B cell (primary cell): ENCODE data around the gene MGARP. TPM values are rescaled to one million over a fixed set of nuclear protein-coding genes. Genes with fewer than 3 reads are reported as not detected.

Experiments used
- ATAC-seq: fragments of 200-7000 bp; cut with Tn5 transposase; one replicate; pipeline ENCODE4 v1.10.0; 2021; ENCODE audit warnings: low read depth, mild to moderate bottlenecking, moderate number of reproducible peaks, moderate library complexity
- CTCF ChIA-PET: fragments of 350-600 bp; sonication (Branson Sonifier 250); formaldehyde crosslinking; loops from one replicate; lab custom pipeline; 2021; ENCODE audit warnings: antibody characterized with exemption, inconsistent platforms; lab: Charles Lee
- POLR2A ChIA-PET: fragments of 350-600 bp; sonication (Branson Sonifier 250); formaldehyde crosslinking; loops from one replicate; lab custom pipeline; 2021; ENCODE audit warnings: antibody characterized with exemption; lab: Charles Lee
- DNase-seq: peaks from one replicate; pipeline ENCODE4 v3.0.0; 2013
- H2AFZ ChIP-seq: 2 replicates; pipeline ENCODE4 v1.6.1; 2012; ENCODE audit warnings: mild to moderate bottlenecking, low read depth, low read length; ENCODE audit not compliant: insufficient read depth, poor library complexity, severe bottlenecking
- H3K27ac ChIP-seq, 2 donors: 1 replicate in 1 of 2; 2 replicates in 1 of 2; pipeline ENCODE4 v1.5.1; 2012 to 2013; ENCODE audit warnings: low read length in 2 of 2, mild to moderate bottlenecking in 2 of 2, moderate library complexity in 1 of 2
- H3K27me3 ChIP-seq, 4 experiments: fragments of 200-600 bp in 1 of 4; sonication (generic) in 1 of 4; replicated peaks in 1 of 4; 1 replicate in 2 of 4; 2 replicates in 2 of 4; pipeline versions ENCODE4 v1.6.1 to v1.7.0; 2013 to 2016; ENCODE audit warnings: low read length in 3 of 4, mild to moderate bottlenecking in 2 of 4, mixed read lengths in 1 of 4, moderate library complexity in 1 of 4; ENCODE audit not compliant: insufficient read depth in 4 of 4, control insufficient read depth in 3 of 4; ENCODE audit errors: control extremely low read depth in 1 of 4
- H3K36me3 ChIP-seq, 2 experiments: replicated peaks in 1 of 2; 1 replicate in 1 of 2; 2 replicates in 1 of 2; pipeline versions ENCODE4 v1.6.1 to v1.7.1; 2013; ENCODE audit warnings: low read length in 1 of 2; ENCODE audit not compliant: insufficient read depth in 2 of 2, control insufficient read depth in 1 of 2; ENCODE audit errors: control extremely low read depth in 1 of 2, extremely low read depth in 1 of 2
- H3K4me1 ChIP-seq, 2 donors: fragments of 200-600 bp in 1 of 2; sonication (generic) in 1 of 2; 1 replicate in 1 of 2; 2 replicates in 1 of 2; pipeline versions ENCODE4 v1.5.1 to v1.6.1; 2013 to 2017; ENCODE audit warnings: low read length in 2 of 2; ENCODE audit not compliant: control insufficient read depth in 2 of 2, insufficient read depth in 2 of 2
- H3K4me2 ChIP-seq: replicated peaks from 2 replicates; pipeline ENCODE3; 2012; ENCODE audit warnings: mild to moderate bottlenecking, low read depth, low read length; ENCODE audit not compliant: poor library complexity, severe bottlenecking
- H3K4me3 ChIP-seq, 5 experiments: fragments of 200-600 bp in 1 of 5; sonication (generic) in 1 of 5; 1 replicate in 3 of 5; 2 replicates in 2 of 5; pipeline versions ENCODE4 v1.5.1 to v1.7.0; 2011 to 2016; ENCODE audit warnings: low read length in 4 of 5, mild to moderate bottlenecking in 4 of 5, low read depth in 2 of 5, control low read depth in 1 of 5, moderate library complexity in 1 of 5; ENCODE audit not compliant: insufficient read depth in 1 of 5; ENCODE audit errors: control extremely low read depth in 1 of 5, extremely low read depth in 1 of 5
- H3K79me2 ChIP-seq: fragments of 200-600 bp; sonication (generic); one replicate; pipeline ENCODE4 v1.6.0; 2016; ENCODE audit warnings: low read length; ENCODE audit not compliant: control insufficient read depth, insufficient read depth
- H3K9ac ChIP-seq: fragments of 200-600 bp; sonication (generic); 2 replicates; pipeline ENCODE4 v1.6.1; 2017; ENCODE audit warnings: mild to moderate bottlenecking, low read length, moderate library complexity
- H3K9me3 ChIP-seq, 3 donors: one replicate each; pipeline versions ENCODE4 v1.6.1 to v1.7.1; 2013; ENCODE audit warnings: low read length in 2 of 3; ENCODE audit not compliant: control insufficient read depth in 2 of 3, insufficient read depth in 1 of 3; ENCODE audit errors: control extremely low read depth in 1 of 3
- H4K20me1 ChIP-seq: 2 replicates; pipeline ENCODE4 v1.6.0; 2012; ENCODE audit warnings: mild to moderate bottlenecking, low read length; ENCODE audit not compliant: insufficient read depth, control insufficient read depth, poor library complexity, severe bottlenecking
- H3K27ac Mint-ChIP-seq: one replicate; pipeline ENCODE4 v1.8.0; 2021; ENCODE audit warnings: mixed read lengths
- H3K27me3 Mint-ChIP-seq: one replicate; pipeline ENCODE4 v1.8.0; 2021; ENCODE audit warnings: mixed read lengths
- H3K4me1 Mint-ChIP-seq: one replicate; pipeline ENCODE4 v1.8.0; 2021; ENCODE audit warnings: mixed read lengths
- H3K4me3 Mint-ChIP-seq: one replicate; pipeline ENCODE4 v1.8.0; 2021; ENCODE audit warnings: mixed read lengths
- H3K9me3 Mint-ChIP-seq: one replicate; pipeline ENCODE4 v1.8.0; 2022; ENCODE audit warnings: mixed read lengths; ENCODE audit not compliant: insufficient read depth
- EZH2 ChIP-seq: IDR thresholded peaks from 2 replicates; pipeline ENCODE4 v1.6.1; 2012; ENCODE audit warnings: borderline replicate concordance, low read depth, mild to moderate bottlenecking, moderate library complexity, low read length; ENCODE audit not compliant: insufficient read depth, poor library complexity, severe bottlenecking
- WGBS: methylation state at CpG from one replicate; pipeline ENCODE4 v1.1.5; 2013; ENCODE audit warnings: missing lambda C conversion rate; ENCODE audit not compliant: insufficient coverage; 5-methylcytosine and 5-hydroxymethylcytosine counted together
- intact Hi-C: fragments of 100-400 bp; cut with micrococcal nuclease; formaldehyde crosslinking; loops from one replicate; pipeline ENCODE4 v1.10.0; 2022
- polyA plus RNA-seq: library from polyadenylated mRNA; depleted of rRNA; stranded (reverse); fragments of >200 nt; gene quantifications from 2 replicates; pipeline ENCODE4 v1.2.3, GENCODE V29; 2012
- total RNA-seq, 2 donors: library from RNA; stranded (reverse); fragments of 120-200 nt in 1 of 2; gene quantifications; 1 replicate in 1 of 2; 2 replicates in 1 of 2; pipeline versions ENCODE4 v1.2.3 to v1.2.4, GENCODE V29; 2013 to 2022
- TF ChIP-seq, protein P1 (sequence below): fragments of 200-600 bp; IDR thresholded peaks from one replicate; pipeline ENCODE4 v1.8.0; 2022; ENCODE audit warnings: antibody characterized with exemption, mild to moderate bottlenecking

MGARP gene
- total and polyA plus RNA-seq, 2 donors (not counting 1 experiment from before 2014, with no cell fraction given), result 0.28 TPM; not detected in 1

DNA sequence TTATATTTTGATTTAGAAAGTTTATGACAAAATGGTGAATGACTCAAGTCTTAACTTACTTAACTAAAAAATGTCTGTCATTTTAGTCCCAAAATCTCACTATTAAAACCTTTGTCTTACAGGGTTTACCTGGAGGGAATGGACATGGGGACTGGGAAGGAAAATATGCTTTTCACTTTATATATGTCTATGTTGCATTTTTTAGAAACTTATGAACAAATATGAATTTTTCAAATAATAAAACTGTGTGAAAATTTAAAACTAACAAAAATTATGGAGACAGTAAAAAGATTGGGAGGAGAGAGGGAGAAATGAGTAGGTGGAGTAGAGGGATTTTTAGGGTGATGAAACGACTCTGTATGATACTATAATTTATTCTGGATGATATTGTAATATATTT lies 6.2 kb downstream of the MGARP start:
- no peak overlapping the region for H3K27ac Mint-ChIP-seq
- H2AFZ ChIP-seq, result no peak overlapping the region
- no peak for TF ChIP-seq EZH2
- no peak overlapping the region for H3K4me2 ChIP-seq
- H3K4me3 Mint-ChIP-seq, result no peak overlapping the region
- no peaks in the 10 kb centered on the region for H3K36me3 ChIP-seq
- ChIA-PET CTCF (no interaction called here), POLR2A (no interaction called here)
- DNase-seq, result no peak
- H3K9me3 ChIP-seq, result peaks cover 0 to 4% (median 2%) of the 10 kb centered on the region in 3 donors
- H3K4me1 ChIP-seq, result peaks cover 2% of the 10 kb centered on the region in 2 donors
- H3K27me3 Mint-ChIP-seq, result peaks cover 21% of the 10 kb centered on the region
- no peaks in the 10 kb centered on the region for H3K79me2 ChIP-seq
- H3K4me1 Mint-ChIP-seq, result peaks cover 4% of the 10 kb centered on the region
- H3K9me3 Mint-ChIP-seq, result no peaks in the 10 kb centered on the region
- WGBS, result no CpG with 5 or more reads among the region's 1 CpG
- no peak overlapping the region for H3K27ac ChIP-seq
- no peak overlapping the region for H3K4me3 ChIP-seq
- no peak overlapping the region for H3K9ac ChIP-seq
- H4K20me1 ChIP-seq, result no peaks in the 10 kb centered on the region
- ATAC-seq, result no peak
- intact Hi-C loops, result no loop called here
- H3K27me3 ChIP-seq, result peaks cover 0 to 23% (median 15%) of the 10 kb centered on the region in 4 experiments

DNA sequence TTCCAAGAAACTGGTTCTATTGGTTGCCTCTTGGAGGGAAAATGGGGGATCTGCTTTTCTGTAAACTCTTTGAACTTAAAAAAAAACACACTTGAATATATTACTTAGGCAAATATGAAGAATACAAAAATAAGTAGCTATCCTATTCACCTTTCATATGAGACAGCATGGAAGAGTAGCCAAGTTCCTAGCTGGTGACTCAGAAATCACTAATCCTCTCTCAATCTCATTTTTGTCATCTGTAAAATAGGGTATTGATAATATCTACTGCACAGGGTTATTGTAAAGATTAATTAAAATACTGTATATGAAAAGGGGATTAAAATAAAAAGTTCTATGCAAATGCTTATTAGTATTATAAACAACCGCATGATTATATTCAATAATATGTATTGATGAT lies 12.7 kb downstream of the MGARP start:
- H3K27ac ChIP-seq, result no peak overlapping the region
- no peaks in the 10 kb centered on the region for H3K9me3 ChIP-seq
- CTCF ChIA-PET, result interaction anchor here (1.4 to 2.5 kb wide), 2 partner anchors 29 to 33 kb away, joined by 5 to 17 read pairs; no protein-coding TSS in a partner anchor
- DNase-seq (no peak), ATAC-seq (no peak)
- H3K36me3 ChIP-seq, result no peaks in the 10 kb centered on the region
- POLR2A ChIA-PET, result no interaction called here
- intact Hi-C loops, result loop anchor here (2.0 to 5.0 kb wide), 2 partner anchors 14 to 40 kb away; partner anchors contain the start of gene MGARP
- no peaks in the 10 kb centered on the region for H3K27me3 ChIP-seq
- H3K4me1 ChIP-seq, result peaks cover 10 to 11% of the 10 kb centered on the region in 2 donors
- no peak overlapping the region for H3K9ac ChIP-seq
- H3K27me3 Mint-ChIP-seq, result no peaks in the 10 kb centered on the region
- H3K4me3 Mint-ChIP-seq, result peak overlapping the region; percentile 80
- H3K27ac Mint-ChIP-seq, result no peak overlapping the region
- no peaks in the 10 kb centered on the region for H4K20me1 ChIP-seq
- H3K79me2 ChIP-seq, result no peaks in the 10 kb centered on the region
- H3K4me3 ChIP-seq, result no peak overlapping the region
- no peak for TF ChIP-seq EZH2
- TF ChIP-seq, protein P1, sequence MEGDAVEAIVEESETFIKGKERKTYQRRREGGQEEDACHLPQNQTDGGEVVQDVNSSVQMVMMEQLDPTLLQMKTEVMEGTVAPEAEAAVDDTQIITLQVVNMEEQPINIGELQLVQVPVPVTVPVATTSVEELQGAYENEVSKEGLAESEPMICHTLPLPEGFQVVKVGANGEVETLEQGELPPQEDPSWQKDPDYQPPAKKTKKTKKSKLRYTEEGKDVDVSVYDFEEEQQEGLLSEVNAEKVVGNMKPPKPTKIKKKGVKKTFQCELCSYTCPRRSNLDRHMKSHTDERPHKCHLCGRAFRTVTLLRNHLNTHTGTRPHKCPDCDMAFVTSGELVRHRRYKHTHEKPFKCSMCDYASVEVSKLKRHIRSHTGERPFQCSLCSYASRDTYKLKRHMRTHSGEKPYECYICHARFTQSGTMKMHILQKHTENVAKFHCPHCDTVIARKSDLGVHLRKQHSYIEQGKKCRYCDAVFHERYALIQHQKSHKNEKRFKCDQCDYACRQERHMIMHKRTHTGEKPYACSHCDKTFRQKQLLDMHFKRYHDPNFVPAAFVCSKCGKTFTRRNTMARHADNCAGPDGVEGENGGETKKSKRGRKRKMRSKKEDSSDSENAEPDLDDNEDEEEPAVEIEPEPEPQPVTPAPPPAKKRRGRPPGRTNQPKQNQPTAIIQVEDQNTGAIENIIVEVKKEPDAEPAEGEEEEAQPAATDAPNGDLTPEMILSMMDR, result no peak
- peaks cover 13% of the 10 kb centered on the region for H3K4me1 Mint-ChIP-seq
- H2AFZ ChIP-seq, result peak overlapping the region; percentile 74
- H3K9me3 Mint-ChIP-seq, result no peaks in the 10 kb centered on the region
- H3K4me2 ChIP-seq, result peak overlapping the region; percentile 66
- no CpG with 5 or more reads among the region's 1 CpG for WGBS
